Measurements from ENCODE around the gene PBX1.

Gene PBX1

GRCh38 chr1:164901031-164901430 lies 342.0 kb downstream of the PBX1 start:
- no peak for DNase-seq

All from activated naive CD4-positive, alpha-beta T cell (primary cell).